ENCODE results near the gene PTPRK. TPM values are rescaled to one million over a fixed set of nuclear protein-coding genes. Genes with fewer than 3 reads are reported as not detected.

Gene PTPRK
- total and polyA plus RNA-seq, 2 donors (not counting 1 experiment from before 2014, with no cell fraction given) = 16.2 to 18.7 TPM

DNA sequence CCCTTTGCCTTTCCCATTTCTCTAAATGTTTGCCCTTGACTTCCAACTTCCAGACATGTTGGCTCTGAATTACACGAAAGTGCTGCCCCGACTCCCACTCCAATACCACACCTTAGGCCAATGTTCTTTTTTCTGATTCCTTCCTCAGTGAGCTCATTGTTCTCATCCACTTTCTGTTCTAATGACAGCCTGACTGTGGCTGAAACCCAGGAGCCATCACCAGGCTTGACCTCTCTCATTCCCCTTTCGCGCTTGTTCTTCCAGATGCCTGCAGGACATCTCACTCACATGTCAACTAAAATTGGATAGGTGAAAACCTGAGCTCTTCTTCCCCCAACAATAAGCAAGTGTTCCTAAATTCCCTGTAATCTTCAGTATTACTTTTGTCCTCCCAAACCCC, 40.4 kb downstream of the PTPRK start:
- Histone ChIP-seq H3K9ac (ENCODE audit: low read length) (no peak overlapping the region), H3K4me2 (replicated peaks; ENCODE audit: low read depth, low read length, poor library complexity, severe bottlenecking) (no peak overlapping the region), H3K79me2 (ENCODE audit: control insufficient read depth, insufficient read depth, low read length) (no peaks in the 10 kb centered on the region), H3K9me3 (ENCODE audit: control extremely low read depth in 1 of 3, control insufficient read depth in 2 of 3, insufficient read depth in 1 of 3, low read length in 2 of 3) (no peaks in the 10 kb centered on the region), H3K4me1 (ENCODE audit: control insufficient read depth in 2 of 2, insufficient read depth in 2 of 2, low read length in 2 of 2) (no peaks in the 10 kb centered on the region), H2AFZ (ENCODE audit: insufficient read depth, low read depth, low read length, poor library complexity, severe bottlenecking) (no peak overlapping the region), H3K36me3 (replicated peaks in 1 of 2; ENCODE audit: control extremely low read depth in 1 of 2, control insufficient read depth in 1 of 2, extremely low read depth in 1 of 2, insufficient read depth in 2 of 2, low read length in 1 of 2) (no peaks in the 10 kb centered on the region), H4K20me1 (ENCODE audit: control insufficient read depth, insufficient read depth, low read length, poor library complexity, severe bottlenecking) (no peaks in the 10 kb centered on the region), H3K27ac (ENCODE audit: low read length in 2 of 2) (no peak overlapping the region), H3K4me3 (ENCODE audit: control extremely low read depth in 1 of 5, extremely low read depth in 1 of 5, insufficient read depth in 1 of 5, low read depth in 2 of 5, low read length in 4 of 5) (no peak overlapping the region), H3K27me3 (replicated peaks in 1 of 4; ENCODE audit: control extremely low read depth in 1 of 4, control insufficient read depth in 3 of 4, insufficient read depth in 4 of 4, low read length in 3 of 4) (no peaks in the 10 kb centered on the region)
- Mint-ChIP-seq H3K4me1 (peaks cover 1% of the 10 kb centered on the region), H3K27ac (no peak overlapping the region), H3K4me3 (no peak overlapping the region), H3K27me3 (no peaks in the 10 kb centered on the region), H3K9me3 (ENCODE audit: insufficient read depth) (no peaks in the 10 kb centered on the region)
- ChIA-PET CTCF (interaction anchor here (1.1 to 1.2 kb wide), 2 partner anchors 10 to 38 kb away, joined by 3 read pairs; no protein-coding TSS in a partner anchor), POLR2A (no interaction called here)
- ATAC-seq (ENCODE audit: low read depth) (no peak), DNase-seq (no peak)
- intact Hi-C loops (cut with micrococcal nuclease) = no loop called here
- WGBS (ENCODE audit: insufficient coverage) = 100% methylated on average over 2 of the region's 4 CpGs
- TF ChIP-seq, protein P1, sequence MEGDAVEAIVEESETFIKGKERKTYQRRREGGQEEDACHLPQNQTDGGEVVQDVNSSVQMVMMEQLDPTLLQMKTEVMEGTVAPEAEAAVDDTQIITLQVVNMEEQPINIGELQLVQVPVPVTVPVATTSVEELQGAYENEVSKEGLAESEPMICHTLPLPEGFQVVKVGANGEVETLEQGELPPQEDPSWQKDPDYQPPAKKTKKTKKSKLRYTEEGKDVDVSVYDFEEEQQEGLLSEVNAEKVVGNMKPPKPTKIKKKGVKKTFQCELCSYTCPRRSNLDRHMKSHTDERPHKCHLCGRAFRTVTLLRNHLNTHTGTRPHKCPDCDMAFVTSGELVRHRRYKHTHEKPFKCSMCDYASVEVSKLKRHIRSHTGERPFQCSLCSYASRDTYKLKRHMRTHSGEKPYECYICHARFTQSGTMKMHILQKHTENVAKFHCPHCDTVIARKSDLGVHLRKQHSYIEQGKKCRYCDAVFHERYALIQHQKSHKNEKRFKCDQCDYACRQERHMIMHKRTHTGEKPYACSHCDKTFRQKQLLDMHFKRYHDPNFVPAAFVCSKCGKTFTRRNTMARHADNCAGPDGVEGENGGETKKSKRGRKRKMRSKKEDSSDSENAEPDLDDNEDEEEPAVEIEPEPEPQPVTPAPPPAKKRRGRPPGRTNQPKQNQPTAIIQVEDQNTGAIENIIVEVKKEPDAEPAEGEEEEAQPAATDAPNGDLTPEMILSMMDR (IDR thresholded peaks at IDR 0.05) = no peak
- TF ChIP-seq EZH2 (IDR thresholded peaks at IDR 0.05; ENCODE audit: borderline replicate concordance, insufficient read depth, low read depth, low read length, poor library complexity, severe bottlenecking) = no peak

DNA sequence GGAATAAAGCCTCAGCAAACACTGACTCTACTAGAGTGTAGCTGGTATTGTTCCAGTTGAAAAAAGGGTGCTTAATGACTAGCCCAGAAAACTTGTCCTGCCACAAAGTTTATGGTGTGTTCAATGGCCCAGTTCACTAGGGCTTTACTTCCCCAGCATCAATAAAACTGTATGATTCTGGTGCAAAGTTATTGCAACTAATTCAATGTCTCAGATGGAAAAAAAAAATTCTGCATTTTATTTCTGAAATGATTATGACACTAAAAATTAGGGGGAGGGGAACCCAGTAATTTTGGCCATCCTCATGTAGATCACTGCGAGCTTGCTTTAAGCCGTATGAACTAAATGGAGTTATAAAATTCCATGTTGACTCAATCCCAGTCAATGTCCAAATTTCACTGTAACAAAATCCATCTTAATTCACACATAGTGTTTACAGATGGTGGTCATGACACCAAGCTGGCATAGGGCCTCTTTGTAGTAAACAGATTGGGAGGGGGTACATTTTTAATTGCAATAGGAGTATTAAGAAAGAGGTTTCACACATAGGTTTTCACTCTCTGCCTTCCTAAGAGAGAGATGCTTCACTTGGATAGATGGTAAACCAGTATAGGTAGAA, 41.2 kb downstream of the PTPRK start:
- H3K4me3 ChIP-seq (ENCODE audit: control extremely low read depth in 1 of 5, extremely low read depth in 1 of 5, insufficient read depth in 1 of 5, low read depth in 2 of 5, low read length in 4 of 5) = no peak overlapping the region
- no peak for TF ChIP-seq EZH2 (IDR thresholded peaks at IDR 0.05; ENCODE audit: borderline replicate concordance, insufficient read depth, low read depth, low read length, poor library complexity, severe bottlenecking)
- TF ChIP-seq, protein P1 (IDR thresholded peaks at IDR 0.05) = no peak
- no peak overlapping the region for H3K27ac Mint-ChIP-seq

More for the DNA sequence above, 41.2 kb downstream of the PTPRK start:
- Mint-ChIP-seq H3K4me1 (peaks cover 1% of the 10 kb centered on the region), H3K27me3 (no peaks in the 10 kb centered on the region), H3K4me3 (no peak overlapping the region), H3K9me3 (ENCODE audit: insufficient read depth) (no peaks in the 10 kb centered on the region)
- no peaks in the 10 kb centered on the region for H3K27me3 ChIP-seq (replicated peaks in 1 of 4; ENCODE audit: control extremely low read depth in 1 of 4, control insufficient read depth in 3 of 4, insufficient read depth in 4 of 4, low read length in 3 of 4)
- ChIA-PET CTCF (interaction anchor here (1.1 kb wide), 1 partner anchor 37 kb away, joined by 3 read pairs; no protein-coding TSS in a partner anchor), POLR2A (no interaction called here)
- no peak overlapping the region for H3K9ac ChIP-seq (ENCODE audit: low read length)
- ATAC-seq (ENCODE audit: low read depth) (no peak), DNase-seq (no peak)
- H3K9me3 ChIP-seq (ENCODE audit: control extremely low read depth in 1 of 3, control insufficient read depth in 2 of 3, insufficient read depth in 1 of 3, low read length in 2 of 3) = no peaks in the 10 kb centered on the region
- no peaks in the 10 kb centered on the region for H3K36me3 ChIP-seq (replicated peaks in 1 of 2; ENCODE audit: control extremely low read depth in 1 of 2, control insufficient read depth in 1 of 2, extremely low read depth in 1 of 2, insufficient read depth in 2 of 2, low read length in 1 of 2)
- no peaks in the 10 kb centered on the region for H4K20me1 ChIP-seq (ENCODE audit: control insufficient read depth, insufficient read depth, low read length, poor library complexity, severe bottlenecking)
- H3K79me2 ChIP-seq (ENCODE audit: control insufficient read depth, insufficient read depth, low read length) = no peaks in the 10 kb centered on the region
- WGBS (ENCODE audit: insufficient coverage) = no CpG with 5 or more reads among the region's 2 CpGs
- no peak overlapping the region for H3K4me2 ChIP-seq (replicated peaks; ENCODE audit: low read depth, low read length, poor library complexity, severe bottlenecking)
- H2AFZ ChIP-seq (ENCODE audit: insufficient read depth, low read depth, low read length, poor library complexity, severe bottlenecking) = no peak overlapping the region
- no peak overlapping the region for H3K27ac ChIP-seq (ENCODE audit: low read length in 2 of 2)
- H3K4me1 ChIP-seq (ENCODE audit: control insufficient read depth in 2 of 2, insufficient read depth in 2 of 2, low read length in 2 of 2) = no peaks in the 10 kb centered on the region
- intact Hi-C loops (cut with micrococcal nuclease) = no loop called here
